ENCODE results near the gene KIF21B.

The KIF21B gene

DNA sequence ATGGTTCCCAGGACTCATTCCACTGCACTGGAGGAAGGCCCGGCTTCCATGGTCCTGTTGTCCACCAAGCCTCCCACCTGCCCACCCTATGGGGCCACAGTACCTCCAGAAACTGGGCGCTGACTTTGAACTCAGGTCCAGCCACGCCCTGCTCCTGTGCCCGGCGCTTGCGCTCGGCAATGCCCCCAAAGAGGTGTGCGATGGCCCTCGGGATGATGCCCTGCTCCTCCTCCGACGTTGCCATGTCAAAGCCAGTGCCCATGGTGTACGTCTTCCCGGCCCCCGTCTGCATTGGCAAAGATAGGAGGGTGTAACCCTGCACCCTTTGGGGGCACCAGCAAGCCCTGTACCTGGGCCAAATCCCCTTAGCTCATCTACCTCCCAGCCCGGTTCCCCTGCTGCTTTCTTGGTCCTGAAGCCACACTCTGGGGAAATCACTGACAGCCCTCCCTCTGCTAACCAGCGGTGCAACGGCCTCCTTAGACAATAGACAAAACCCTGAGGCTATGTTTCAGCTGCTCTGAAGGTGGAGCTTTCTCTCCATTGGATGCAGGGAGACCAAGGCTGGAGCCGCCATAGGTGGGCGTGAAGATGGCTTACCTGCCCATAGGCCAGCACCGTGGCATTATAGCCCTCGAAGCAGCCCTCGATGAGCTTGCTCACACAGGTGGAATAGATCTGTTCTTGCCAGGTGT, 14.7 kb downstream of the KIF21B start:
- TF ChIP-seq, protein P1, sequence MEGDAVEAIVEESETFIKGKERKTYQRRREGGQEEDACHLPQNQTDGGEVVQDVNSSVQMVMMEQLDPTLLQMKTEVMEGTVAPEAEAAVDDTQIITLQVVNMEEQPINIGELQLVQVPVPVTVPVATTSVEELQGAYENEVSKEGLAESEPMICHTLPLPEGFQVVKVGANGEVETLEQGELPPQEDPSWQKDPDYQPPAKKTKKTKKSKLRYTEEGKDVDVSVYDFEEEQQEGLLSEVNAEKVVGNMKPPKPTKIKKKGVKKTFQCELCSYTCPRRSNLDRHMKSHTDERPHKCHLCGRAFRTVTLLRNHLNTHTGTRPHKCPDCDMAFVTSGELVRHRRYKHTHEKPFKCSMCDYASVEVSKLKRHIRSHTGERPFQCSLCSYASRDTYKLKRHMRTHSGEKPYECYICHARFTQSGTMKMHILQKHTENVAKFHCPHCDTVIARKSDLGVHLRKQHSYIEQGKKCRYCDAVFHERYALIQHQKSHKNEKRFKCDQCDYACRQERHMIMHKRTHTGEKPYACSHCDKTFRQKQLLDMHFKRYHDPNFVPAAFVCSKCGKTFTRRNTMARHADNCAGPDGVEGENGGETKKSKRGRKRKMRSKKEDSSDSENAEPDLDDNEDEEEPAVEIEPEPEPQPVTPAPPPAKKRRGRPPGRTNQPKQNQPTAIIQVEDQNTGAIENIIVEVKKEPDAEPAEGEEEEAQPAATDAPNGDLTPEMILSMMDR (IDR thresholded peaks at IDR 0.05; ENCODE audit: low read depth, low read length), result no peak

DNA sequence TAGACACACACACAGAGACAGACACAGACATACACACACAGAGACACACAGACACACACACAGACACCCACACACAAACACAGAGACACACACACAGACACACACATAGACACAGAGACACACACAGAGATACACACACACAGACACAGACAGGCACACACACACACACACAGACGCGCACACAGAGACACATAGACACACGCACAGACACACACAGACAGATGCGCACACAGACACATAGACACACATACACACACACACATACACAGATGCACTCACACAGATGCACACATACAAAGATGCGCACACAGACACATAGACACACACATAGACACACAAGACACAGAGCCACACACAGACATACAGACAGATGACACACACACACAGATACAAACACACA, 16.0 kb downstream of the KIF21B start:
- no peak overlapping the region; the same call in 1 of the 2 replicates for H3K27ac ChIP-seq
- H3K9me3 ChIP-seq (ENCODE audit: severe bottlenecking), result no peaks in the 10 kb centered on the region
- no peak for DNase-seq
- no peak overlapping the region for H3K4me3 ChIP-seq (ENCODE audit: low read depth, low read length)
- TF ChIP-seq, protein P1 (IDR thresholded peaks at IDR 0.05; ENCODE audit: low read depth, low read length), result no peak
- H3K27me3 ChIP-seq (ENCODE audit: insufficient read depth, low read depth, severe bottlenecking), result no peaks in the 10 kb centered on the region
- peaks cover 91% of the 10 kb centered on the region for H3K36me3 ChIP-seq

More for the DNA sequence above, 14.7 kb downstream of the KIF21B start:
- H3K36me3 ChIP-seq, result peaks cover 89% of the 10 kb centered on the region
- H3K27me3 ChIP-seq (ENCODE audit: insufficient read depth, low read depth, severe bottlenecking), result no peaks in the 10 kb centered on the region
- H3K9me3 ChIP-seq (ENCODE audit: severe bottlenecking), result no peaks in the 10 kb centered on the region
- no peak for DNase-seq
- H3K4me3 ChIP-seq (ENCODE audit: low read depth, low read length), result no peak overlapping the region
- no peak overlapping the region for H3K27ac ChIP-seq

DNA sequence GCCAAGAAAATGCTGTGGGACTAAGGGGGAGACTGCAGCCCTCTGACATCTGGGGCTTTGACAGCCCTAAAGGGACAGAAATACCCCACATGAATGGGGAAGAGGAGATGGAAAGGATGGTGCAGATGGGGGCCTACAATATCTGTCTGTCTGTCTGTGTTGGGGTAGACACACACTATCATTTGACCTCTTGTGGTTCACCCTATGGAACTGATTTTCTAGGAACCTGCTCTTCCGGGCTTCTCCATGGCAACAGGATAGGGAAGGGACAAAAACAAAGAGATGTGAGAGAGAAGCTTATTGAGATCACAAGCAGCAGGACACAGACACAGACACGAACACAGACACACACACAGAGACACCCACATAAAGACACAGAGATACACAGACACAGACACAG, 17.1 kb downstream of the KIF21B start:
- TF ChIP-seq, protein P1 (IDR thresholded peaks at IDR 0.05; ENCODE audit: low read depth, low read length), result no peak
- Histone ChIP-seq H3K36me3 (peaks cover 91% of the 10 kb centered on the region), H3K4me3 (ENCODE audit: low read depth, low read length) (no peak overlapping the region)

DNA sequence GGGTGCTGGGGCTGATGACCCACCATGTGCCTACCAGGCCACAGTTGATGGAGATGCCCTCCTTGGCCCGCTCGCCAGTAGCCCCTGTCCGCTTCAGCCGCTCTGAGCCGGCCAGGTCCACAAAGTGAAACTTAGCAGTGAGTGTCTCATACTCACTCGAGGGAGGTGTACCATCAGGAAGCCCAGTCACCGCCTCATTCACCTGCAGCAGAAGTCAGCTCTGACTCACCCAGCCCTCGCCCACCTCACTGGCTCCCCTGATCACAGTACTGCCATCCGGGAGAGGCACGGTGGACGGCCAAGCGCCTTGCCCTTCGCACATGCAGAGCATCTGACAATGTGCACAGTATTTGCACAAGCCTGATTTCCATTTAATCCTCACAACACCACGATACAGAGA, 18.8 kb downstream of the KIF21B start:
- DNase-seq, result no peak
- no peak overlapping the region for H3K27ac ChIP-seq
- no peak overlapping the region for H3K4me3 ChIP-seq (ENCODE audit: low read depth, low read length)
- TF ChIP-seq, protein P1 (IDR thresholded peaks at IDR 0.05; ENCODE audit: low read depth, low read length), result no peak
- peaks cover 93% of the 10 kb centered on the region for H3K36me3 ChIP-seq
- no peaks in the 10 kb centered on the region for H3K9me3 ChIP-seq (ENCODE audit: severe bottlenecking)
- H3K27me3 ChIP-seq (ENCODE audit: insufficient read depth, low read depth, severe bottlenecking), result no peaks in the 10 kb centered on the region

More for the DNA sequence above, 17.1 kb downstream of the KIF21B start:
- DNase-seq, result no peak
- Histone ChIP-seq H3K9me3 (ENCODE audit: severe bottlenecking) (no peaks in the 10 kb centered on the region), H3K27ac (no peak overlapping the region), H3K27me3 (ENCODE audit: insufficient read depth, low read depth, severe bottlenecking) (no peaks in the 10 kb centered on the region)

DNA sequence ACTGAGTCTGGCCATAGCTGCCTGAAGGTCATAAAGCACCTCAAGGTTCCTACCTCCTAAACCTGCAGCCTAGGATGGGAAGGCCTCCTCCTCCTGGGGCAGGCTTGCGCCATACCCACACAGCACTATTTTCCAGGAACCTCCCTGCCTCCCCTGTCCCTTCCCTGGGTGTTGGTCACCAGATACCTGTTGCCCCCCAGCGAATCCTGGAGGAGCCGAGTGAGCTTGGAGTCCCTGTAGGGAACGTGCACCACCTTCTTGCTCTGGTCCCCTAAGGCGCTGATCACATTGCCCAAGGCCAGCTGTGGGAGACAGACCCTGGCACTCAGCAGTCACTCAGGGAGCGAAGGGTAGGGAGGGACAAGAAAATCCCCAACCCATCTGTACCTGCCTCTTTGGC, 19.4 kb downstream of the KIF21B start:
- no peak for DNase-seq
- no peaks in the 10 kb centered on the region for H3K9me3 ChIP-seq (ENCODE audit: severe bottlenecking)
- H3K27me3 ChIP-seq (ENCODE audit: insufficient read depth, low read depth, severe bottlenecking), result no peaks in the 10 kb centered on the region
- peaks cover 93% of the 10 kb centered on the region for H3K36me3 ChIP-seq
- no peak overlapping the region for H3K4me3 ChIP-seq (ENCODE audit: low read depth, low read length)
- TF ChIP-seq, protein P1 (IDR thresholded peaks at IDR 0.05; ENCODE audit: low read depth, low read length), result no peak
- no peak overlapping the region for H3K27ac ChIP-seq

DNA sequence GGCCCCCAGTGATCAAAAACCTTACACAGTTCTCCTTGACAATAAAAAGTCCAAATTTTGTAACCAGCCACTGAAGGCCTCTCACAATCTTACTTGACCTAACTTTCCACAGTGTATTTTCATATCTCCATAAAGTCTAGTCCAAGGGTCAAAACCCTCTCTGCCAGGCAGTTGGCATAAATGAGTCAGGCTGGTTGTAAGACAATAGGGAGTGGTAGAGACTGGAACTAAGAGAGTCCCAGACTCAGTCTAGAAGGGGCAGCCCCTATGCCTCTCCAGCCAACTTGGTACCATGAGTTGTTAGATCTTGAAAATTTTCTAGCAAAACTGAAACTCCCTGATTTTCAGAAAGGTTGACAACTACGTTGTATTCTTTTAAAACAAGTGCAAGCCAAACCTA, 21.0 kb downstream of the KIF21B start:
- H3K27me3 ChIP-seq (ENCODE audit: insufficient read depth, low read depth, severe bottlenecking), result no peaks in the 10 kb centered on the region
- peaks cover 93% of the 10 kb centered on the region for H3K36me3 ChIP-seq
- no peak for DNase-seq
- H3K9me3 ChIP-seq (ENCODE audit: severe bottlenecking), result no peaks in the 10 kb centered on the region
- H3K4me3 ChIP-seq (ENCODE audit: low read depth, low read length), result no peak overlapping the region
- H3K27ac ChIP-seq, result no peak overlapping the region
- TF ChIP-seq, protein P1 (IDR thresholded peaks at IDR 0.05; ENCODE audit: low read depth, low read length), result no peak
